HCT116 (cell line): ENCODE data around the gene SLC35G4.

Experiments
- CTCF ChIP-seq, 3 experiments: fragments of 200-600 bp in 1 of 3; sonication (generic) in 1 of 3; IDR thresholded peaks in 2 of 3; conservative IDR thresholded peaks in 1 of 3; 2 replicates each; pipeline ENCODE4 v1.5.1; 2012 to 2017; ENCODE audit warnings: low read depth in 2 of 3, low read length in 2 of 3, antibody characterized with exemption in 1 of 3, borderline replicate concordance in 1 of 3, control low read depth in 1 of 3, mild to moderate bottlenecking in 1 of 3, mixed read lengths in 1 of 3, mixed run types in 1 of 3, moderate library complexity in 1 of 3; ENCODE audit not compliant: insufficient read depth in 1 of 3
- ELF1 ChIP-seq: IDR thresholded peaks from 2 replicates; pipeline ENCODE4 v1.6.1; 2012; ENCODE audit warnings: low read depth, borderline replicate concordance
- EZH2 ChIP-seq: fragments of 200-600 bp; sonication (generic); IDR thresholded peaks from 2 replicates; pipeline ENCODE4 v1.6.1; 2017; ENCODE audit warnings: antibody characterized with exemption, mixed run types
- EZH2phosphoT487 ChIP-seq: fragments of 200-600 bp; IDR thresholded peaks from 2 replicates; pipeline ENCODE4 v1.6.1; 2018; ENCODE audit warnings: antibody characterized with exemption, borderline replicate concordance
- JUND ChIP-seq: IDR thresholded peaks from 2 replicates; pipeline ENCODE4 v1.6.1; 2012
- POLR2A ChIP-seq: IDR thresholded peaks from 2 replicates; pipeline ENCODE4 v1.7.0; 2011; ENCODE audit warnings: borderline replicate concordance; ENCODE audit not compliant: insufficient read depth, insufficient read length; ENCODE audit errors: extremely low read depth
- POLR2AphosphoS5 ChIP-seq: IDR thresholded peaks from 2 replicates; pipeline ENCODE4 v1.6.1; 2011; ENCODE audit warnings: mild to moderate bottlenecking, low read depth, low read length, moderate library complexity
- RAD21 ChIP-seq: IDR thresholded peaks from 2 replicates; pipeline ENCODE4 v1.6.1; 2012; ENCODE audit warnings: low read depth, mild to moderate bottlenecking
- REST ChIP-seq: IDR thresholded peaks from 2 replicates; pipeline ENCODE4 v1.6.1; 2012; ENCODE audit warnings: low read depth
- SP1 ChIP-seq: IDR thresholded peaks from 2 replicates; pipeline ENCODE4 v1.6.1; 2012; ENCODE audit warnings: low read depth
- TCF7L2 ChIP-seq: IDR thresholded peaks from 2 replicates; pipeline ENCODE4 v1.7.0; 2011; ENCODE audit warnings: borderline replicate concordance, inconsistent platforms; ENCODE audit not compliant: insufficient read depth, insufficient read length; ENCODE audit errors: extremely low read depth
- YY1 ChIP-seq: IDR thresholded peaks from 2 replicates; pipeline ENCODE4 v1.6.1; 2011; ENCODE audit warnings: low read length, low read depth, moderate library complexity, mild to moderate bottlenecking; ENCODE audit not compliant: insufficient replicate concordance; ENCODE audit errors: extremely low read depth
- ZNF274 ChIP-seq: fragments of 200-500 bp; sonication (Bioruptor generic); IDR thresholded peaks from 2 replicates; pipeline ENCODE4 v1.6.1; 2014; ENCODE audit warnings: mild to moderate bottlenecking, low read depth, low read length, inconsistent platforms

GRCh38 chr18:11585596-11585995, 23.8 kb upstream of the SLC35G4 start:
- TF ChIP-seq SP1 (no peak), CTCF (IDR thresholded peaks at IDR 0.05 in 2 of 3, conservative IDR thresholded peaks at IDR 0.05 in 1 of 3; ENCODE audit: borderline replicate concordance in 1 of 3, insufficient read depth in 1 of 3, low read depth in 2 of 3, low read length in 2 of 3) (no peak), TCF7L2 (no peak), POLR2A (no peak), RAD21 (no peak), REST (no peak), JUND (no peak), EZH2phosphoT487 (no peak), ELF1 (no peak), ZNF274 (no peak), POLR2AphosphoS5 (no peak), EZH2 (no peak), YY1 (no peak)
